Activated CD8-positive, alpha-beta memory T cell treated with anti-CD3 and anti-CD28 coated beads for 24 hours (primary cell): ENCODE results near the gene DAB2IP.

Experiments used
- DNase-seq: peaks from one replicate; pipeline ENCODE4 v3.0.0-alpha.2; 2020

Gene DAB2IP

GRCh38 chr9:121822093-121823085, 171.0 kb downstream of the DAB2IP start:
- DNase-seq: peak; percentile 53

GRCh38 chr9:121823451-121824169, 172.2 kb downstream of the DAB2IP start:
- no peak for DNase-seq

- peak; percentile 26 for DNase-seq
Measured at GRCh38 chr9:121824651-121825030, 173.2 kb downstream of the DAB2IP start.

- peak; percentile 38 for DNase-seq
Measured at GRCh38 chr9:121825031-121825691, 173.7 kb downstream of the DAB2IP start.

- peak; percentile 46 for DNase-seq
Measured at GRCh38 chr9:121826711-121827110, 175.3 kb downstream of the DAB2IP start.

- DNase-seq: peak; percentile 33
Measured at GRCh38 chr9:121827251-121827967, 176.0 kb downstream of the DAB2IP start.

GRCh38 chr9:121830441-121831140, 179.2 kb downstream of the DAB2IP start:
- peak; percentile 33 for DNase-seq

- no peak for DNase-seq
Measured at GRCh38 chr9:121831869-121832268, 180.4 kb downstream of the DAB2IP start.

- DNase-seq: no peak
Measured at GRCh38 chr9:121833061-121833460, 181.6 kb downstream of the DAB2IP start.
